Measurements from ENCODE around the gene RHOB.

DNA sequence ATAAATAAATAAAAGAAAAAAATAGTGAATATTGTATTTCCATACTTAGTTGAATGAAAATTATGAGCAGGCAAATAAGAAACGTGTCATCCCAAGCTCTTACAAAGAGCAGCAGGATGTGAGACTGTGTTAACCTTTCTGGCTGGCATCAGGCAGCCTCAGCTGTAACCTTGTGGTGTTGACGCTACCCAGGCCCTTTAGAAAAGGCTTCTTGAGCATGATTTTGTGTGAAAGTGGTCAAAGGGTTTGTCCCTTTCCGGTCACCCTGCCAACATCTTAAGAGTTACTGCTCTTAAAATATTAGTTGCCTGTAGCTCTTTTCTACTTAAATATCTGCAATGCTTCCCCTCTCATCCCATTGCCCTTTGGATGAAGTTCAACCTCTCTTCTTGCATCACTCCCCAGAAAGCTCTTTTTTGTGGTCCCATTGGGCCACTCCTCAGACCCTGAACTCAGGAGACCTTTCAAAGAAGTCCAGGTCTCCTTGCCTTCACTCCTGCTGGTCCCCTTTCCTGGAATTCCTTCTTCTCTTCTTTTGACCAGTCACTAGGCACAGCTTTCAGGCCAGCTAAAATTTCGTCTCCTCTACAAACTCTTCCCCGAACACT lies 35.0 kb downstream of the RHOB start:
- TF ChIP-seq, protein P1, sequence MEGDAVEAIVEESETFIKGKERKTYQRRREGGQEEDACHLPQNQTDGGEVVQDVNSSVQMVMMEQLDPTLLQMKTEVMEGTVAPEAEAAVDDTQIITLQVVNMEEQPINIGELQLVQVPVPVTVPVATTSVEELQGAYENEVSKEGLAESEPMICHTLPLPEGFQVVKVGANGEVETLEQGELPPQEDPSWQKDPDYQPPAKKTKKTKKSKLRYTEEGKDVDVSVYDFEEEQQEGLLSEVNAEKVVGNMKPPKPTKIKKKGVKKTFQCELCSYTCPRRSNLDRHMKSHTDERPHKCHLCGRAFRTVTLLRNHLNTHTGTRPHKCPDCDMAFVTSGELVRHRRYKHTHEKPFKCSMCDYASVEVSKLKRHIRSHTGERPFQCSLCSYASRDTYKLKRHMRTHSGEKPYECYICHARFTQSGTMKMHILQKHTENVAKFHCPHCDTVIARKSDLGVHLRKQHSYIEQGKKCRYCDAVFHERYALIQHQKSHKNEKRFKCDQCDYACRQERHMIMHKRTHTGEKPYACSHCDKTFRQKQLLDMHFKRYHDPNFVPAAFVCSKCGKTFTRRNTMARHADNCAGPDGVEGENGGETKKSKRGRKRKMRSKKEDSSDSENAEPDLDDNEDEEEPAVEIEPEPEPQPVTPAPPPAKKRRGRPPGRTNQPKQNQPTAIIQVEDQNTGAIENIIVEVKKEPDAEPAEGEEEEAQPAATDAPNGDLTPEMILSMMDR (IDR thresholded peaks at IDR 0.05): no peak
- TF ChIP-seq POLR2AphosphoS5 (IDR thresholded peaks at IDR 0.05): no peak
